Suprapubic skin (tissue), 3 donors: Measurements from ENCODE around the gene IRX1.

ENCODE experiments used
- EP300 ChIP-seq: sonication (generic); formaldehyde crosslinking; IDR thresholded peaks from one replicate; pipeline ENCODE4 v1.6.1; 2017; ENCODE audit warnings: antibody characterized with exemption
- POLR2A ChIP-seq, 2 donors: fragments of 450-650 bp; IDR thresholded peaks; one replicate each; pipeline ENCODE4 v1.6.1; 2017; ENCODE audit warnings: antibody characterized with exemption in 2 of 2, mild to moderate bottlenecking in 2 of 2, moderate library complexity in 2 of 2
- TF ChIP-seq, protein P1 (sequence below), 2 donors: fragments of 200-600 bp in 1 of 2; fragments of 450-650 bp in 1 of 2; sonication (generic) in 1 of 2; IDR thresholded peaks; one replicate each; pipeline ENCODE4 v1.5.1; 2016 to 2019; ENCODE audit warnings: antibody characterized with exemption in 2 of 2, mild to moderate bottlenecking in 1 of 2, moderate library complexity in 1 of 2

DNA sequence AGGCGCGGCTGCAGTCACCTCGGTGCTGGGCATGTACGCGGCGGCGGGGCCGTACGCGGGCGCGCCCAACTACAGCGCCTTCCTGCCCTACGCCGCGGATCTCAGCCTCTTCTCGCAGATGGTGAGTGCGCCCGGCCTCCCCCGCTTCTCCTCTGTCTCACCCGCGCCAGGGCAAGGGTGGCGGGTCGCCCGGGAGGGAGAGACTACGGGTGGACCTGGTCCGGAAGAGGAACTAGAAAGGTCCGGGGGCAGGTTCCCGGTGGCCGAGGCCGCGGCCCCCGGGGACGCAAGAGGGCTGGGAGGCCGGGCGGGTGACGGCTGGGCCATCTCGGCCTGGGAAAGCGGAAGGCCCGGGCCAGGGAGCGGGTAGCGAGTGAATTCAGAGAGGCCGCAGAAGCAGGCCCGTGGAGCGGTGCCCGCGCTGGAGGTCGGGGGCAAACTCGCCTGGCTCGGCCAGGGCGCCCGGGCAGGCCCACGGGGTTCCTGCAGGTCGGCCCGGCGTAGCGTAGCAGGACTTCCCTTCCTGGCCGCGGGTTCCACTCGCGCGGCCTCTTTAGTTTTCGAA is 711 bp downstream of the IRX1 start:
- TF ChIP-seq, protein P1, sequence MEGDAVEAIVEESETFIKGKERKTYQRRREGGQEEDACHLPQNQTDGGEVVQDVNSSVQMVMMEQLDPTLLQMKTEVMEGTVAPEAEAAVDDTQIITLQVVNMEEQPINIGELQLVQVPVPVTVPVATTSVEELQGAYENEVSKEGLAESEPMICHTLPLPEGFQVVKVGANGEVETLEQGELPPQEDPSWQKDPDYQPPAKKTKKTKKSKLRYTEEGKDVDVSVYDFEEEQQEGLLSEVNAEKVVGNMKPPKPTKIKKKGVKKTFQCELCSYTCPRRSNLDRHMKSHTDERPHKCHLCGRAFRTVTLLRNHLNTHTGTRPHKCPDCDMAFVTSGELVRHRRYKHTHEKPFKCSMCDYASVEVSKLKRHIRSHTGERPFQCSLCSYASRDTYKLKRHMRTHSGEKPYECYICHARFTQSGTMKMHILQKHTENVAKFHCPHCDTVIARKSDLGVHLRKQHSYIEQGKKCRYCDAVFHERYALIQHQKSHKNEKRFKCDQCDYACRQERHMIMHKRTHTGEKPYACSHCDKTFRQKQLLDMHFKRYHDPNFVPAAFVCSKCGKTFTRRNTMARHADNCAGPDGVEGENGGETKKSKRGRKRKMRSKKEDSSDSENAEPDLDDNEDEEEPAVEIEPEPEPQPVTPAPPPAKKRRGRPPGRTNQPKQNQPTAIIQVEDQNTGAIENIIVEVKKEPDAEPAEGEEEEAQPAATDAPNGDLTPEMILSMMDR (IDR thresholded peaks at IDR 0.05): no peak
- no peak for TF ChIP-seq EP300
- TF ChIP-seq POLR2A (IDR thresholded peaks at IDR 0.05): no peak
